Activated T-helper 2 cell treated with anti-CD3 and anti-CD28 coated beads, Interferon-gamma antibody, Interleukin-2, Interleukin-4, amounts not matched to agents 10 μg/mL and 5 μg/mL and 100 μg/mL, durations not matched to agents 14 hours and 24 hours and 36 hours (primary cell): Measurements from ENCODE around the gene TM9SF4. TPM values are rescaled to one million over a fixed set of nuclear protein-coding genes. Genes with fewer than 3 reads are reported as not detected.

ENCODE experiments used
- DNase-seq: peaks from one replicate; pipeline ENCODE4 v3.0.0; 2021; ENCODE audit warnings: low spot score
- H3K27ac Mint-ChIP-seq: one replicate; pipeline ENCODE4 v1.8.0; 2021; ENCODE audit warnings: mixed read lengths
- H3K27me3 Mint-ChIP-seq: one replicate; pipeline ENCODE4 v1.8.0; 2021; ENCODE audit warnings: low read depth, mixed read lengths
- H3K36me3 Mint-ChIP-seq: one replicate; pipeline ENCODE4 v1.8.0; 2021; ENCODE audit warnings: low read depth, mixed read lengths
- H3K4me1 Mint-ChIP-seq: one replicate; pipeline ENCODE4 v1.8.0; 2021; ENCODE audit warnings: low read depth, mixed read lengths
- H3K4me3 Mint-ChIP-seq: one replicate; pipeline ENCODE4 v1.8.0; 2021; ENCODE audit warnings: low read depth, mild to moderate bottlenecking, moderate library complexity, mixed read lengths
- H3K9me3 Mint-ChIP-seq: one replicate; pipeline ENCODE4 v1.8.0; 2021; ENCODE audit warnings: mixed read lengths
- intact Hi-C: fragments of 100-400 bp; cut with micrococcal nuclease; formaldehyde crosslinking; loops from one replicate; pipeline ENCODE4 v1.15.1; 2023
- total RNA-seq: library from RNA; stranded (reverse); gene quantifications from 2 replicates; pipeline ENCODE4 v1.2.3, GENCODE V29; 2022

Gene TM9SF4
- 47.7 and 49.2 TPM in 2 replicates for total RNA-seq

DNA sequence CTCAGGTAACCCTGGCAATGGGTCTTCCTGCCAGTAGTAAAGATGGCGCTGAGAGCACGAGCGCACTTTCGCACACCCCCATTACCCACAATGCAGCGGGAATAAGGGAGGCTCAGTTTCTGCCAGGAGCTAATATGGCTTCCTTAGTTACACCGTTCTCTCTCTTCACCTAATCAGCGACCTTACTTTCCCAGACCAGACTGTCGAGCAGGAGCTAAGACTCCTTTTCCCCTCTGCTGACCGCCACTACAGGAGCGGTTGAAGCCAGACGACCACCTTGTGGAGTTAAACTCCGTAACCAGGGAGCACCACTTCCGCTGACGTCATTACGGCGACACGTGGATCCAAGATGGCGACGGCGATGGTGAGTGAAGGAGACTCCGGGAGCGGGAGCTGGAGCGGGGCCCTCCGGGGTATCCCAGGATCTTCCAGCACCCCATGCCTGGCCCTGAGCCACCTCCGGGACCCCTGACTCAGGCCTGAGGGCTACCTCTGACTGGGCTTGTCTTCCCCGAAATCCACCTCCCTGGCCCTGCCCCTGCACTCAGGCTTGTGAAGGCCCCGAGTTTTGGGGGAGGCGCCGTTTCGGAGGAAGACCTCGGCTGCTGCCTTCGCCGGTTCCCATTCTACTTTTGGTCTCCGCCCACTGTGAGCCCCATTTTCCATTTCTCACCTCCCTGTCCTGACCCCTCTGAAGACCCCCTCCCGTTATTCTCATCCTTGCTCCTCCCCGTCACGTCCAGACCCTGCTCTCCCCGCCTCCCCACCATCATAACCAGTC, at the start of gene TM9SF4:
TSS of gene TM9SF4 (plus strand) at position 323 of the 781 bp plus-strand sequence. CDS start at position 350, 27 bp downstream.
- Mint-ChIP-seq H3K9me3 (no peaks in the 10 kb centered on the region), H3K4me1 (peaks cover 17% of the 10 kb centered on the region), H3K4me3 (peak within 1 kb of the TSS; percentile 95), H3K27ac (peak within 1 kb of the TSS; percentile 99), H3K36me3 (peaks cover 8% of the 10 kb centered on the region), H3K27me3 (peaks cover 3% of the 10 kb centered on the region)
- intact Hi-C loops = loop anchor here (2.0 kb wide), 1 partner anchor 95 kb away; no protein-coding TSS in a partner anchor
- peak; percentile 86 for DNase-seq

DNA sequence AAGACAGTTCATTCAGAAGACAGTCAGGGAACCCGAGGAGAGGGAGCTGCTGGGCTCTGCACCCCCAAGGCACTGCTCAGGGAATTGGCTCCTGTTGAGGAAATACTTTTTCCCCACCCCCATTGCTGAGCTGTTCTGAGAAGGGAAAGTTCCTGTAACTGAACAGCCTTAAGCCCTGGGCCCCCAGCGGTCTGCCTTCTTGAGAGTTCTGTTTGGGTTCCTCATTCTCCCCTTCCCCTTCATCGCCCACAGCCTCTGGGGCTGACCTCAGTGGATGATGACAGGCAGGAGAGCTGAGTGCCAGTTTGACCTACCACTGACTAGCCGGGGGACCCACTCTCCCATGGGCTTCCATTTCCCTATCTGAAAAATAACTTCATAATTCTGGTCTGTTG, 46.7 kb upstream of the TM9SF4 start:
- H3K4me1 Mint-ChIP-seq = peaks cover 12% of the 10 kb centered on the region
- no peaks in the 10 kb centered on the region for H3K9me3 Mint-ChIP-seq
- intact Hi-C loops = no loop called here
- no peak overlapping the region for H3K27ac Mint-ChIP-seq
- H3K27me3 Mint-ChIP-seq = peaks cover 22% of the 10 kb centered on the region
- no peak for DNase-seq
- H3K4me3 Mint-ChIP-seq = no peak overlapping the region
- H3K36me3 Mint-ChIP-seq = no peaks in the 10 kb centered on the region

DNA sequence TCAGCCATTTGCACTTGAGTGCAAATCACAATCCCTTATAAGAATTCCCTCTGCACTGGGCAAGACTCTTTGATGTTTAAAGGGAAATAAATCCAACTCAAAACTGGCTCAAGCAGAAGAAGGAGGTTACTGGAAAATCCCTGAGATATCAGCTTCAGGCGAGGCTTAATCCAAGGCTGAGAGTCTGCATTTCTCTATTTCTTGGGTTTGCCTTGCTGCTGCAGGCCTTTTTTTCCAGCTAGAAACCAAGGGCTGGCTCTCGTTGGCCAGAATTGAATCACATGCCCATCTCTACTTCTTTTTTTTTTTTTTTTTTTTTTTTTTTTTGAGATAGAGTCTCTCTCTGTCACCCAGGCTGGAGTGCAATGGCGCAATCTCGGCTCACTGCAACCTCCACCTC, 45.8 kb upstream of the TM9SF4 start:
- H3K27me3 Mint-ChIP-seq = peaks cover 16% of the 10 kb centered on the region
- H3K4me3 Mint-ChIP-seq = no peak overlapping the region
- no peak for DNase-seq
- no peaks in the 10 kb centered on the region for H3K36me3 Mint-ChIP-seq
- peaks cover 12% of the 10 kb centered on the region for H3K4me1 Mint-ChIP-seq
- intact Hi-C loops = no loop called here
- no peak overlapping the region for H3K27ac Mint-ChIP-seq
- H3K9me3 Mint-ChIP-seq = no peaks in the 10 kb centered on the region

DNA sequence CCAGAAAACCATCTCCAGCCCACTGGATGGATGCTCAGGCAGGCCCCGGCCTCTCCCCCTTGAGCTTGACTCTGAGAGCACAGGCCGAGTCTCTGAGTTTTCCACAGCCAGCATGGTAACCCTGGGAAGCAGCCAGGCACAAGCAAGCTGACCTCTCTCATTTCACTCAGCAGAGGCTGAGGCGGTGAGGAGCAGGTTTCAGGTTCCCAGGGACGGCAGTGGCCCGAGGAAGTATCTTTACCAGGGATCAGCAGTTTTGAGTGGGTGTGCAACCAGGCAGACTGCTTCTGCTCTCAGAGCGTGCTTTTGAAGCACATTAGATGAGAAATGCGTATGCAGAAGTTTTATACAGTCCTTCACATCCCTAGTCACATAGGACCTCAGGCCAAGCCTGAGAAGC, 44.8 kb upstream of the TM9SF4 start:
- Mint-ChIP-seq H3K9me3 (no peaks in the 10 kb centered on the region), H3K4me1 (peaks cover 16% of the 10 kb centered on the region), H3K27me3 (peaks cover 9% of the 10 kb centered on the region), H3K27ac (no peak overlapping the region), H3K36me3 (no peaks in the 10 kb centered on the region), H3K4me3 (no peak overlapping the region)
- no peak for DNase-seq
- intact Hi-C loops = no loop called here

GRCh38 chr20:32067234-32067821, 42.2 kb upstream of the TM9SF4 start:
- DNase-seq = no peak
- no peak overlapping the region for H3K27ac Mint-ChIP-seq
- H3K36me3 Mint-ChIP-seq = no peaks in the 10 kb centered on the region
- intact Hi-C loops = no loop called here
- H3K4me3 Mint-ChIP-seq = no peak overlapping the region
- H3K9me3 Mint-ChIP-seq = no peaks in the 10 kb centered on the region
- no peaks in the 10 kb centered on the region for H3K27me3 Mint-ChIP-seq
- H3K4me1 Mint-ChIP-seq = peaks cover 20% of the 10 kb centered on the region

DNA sequence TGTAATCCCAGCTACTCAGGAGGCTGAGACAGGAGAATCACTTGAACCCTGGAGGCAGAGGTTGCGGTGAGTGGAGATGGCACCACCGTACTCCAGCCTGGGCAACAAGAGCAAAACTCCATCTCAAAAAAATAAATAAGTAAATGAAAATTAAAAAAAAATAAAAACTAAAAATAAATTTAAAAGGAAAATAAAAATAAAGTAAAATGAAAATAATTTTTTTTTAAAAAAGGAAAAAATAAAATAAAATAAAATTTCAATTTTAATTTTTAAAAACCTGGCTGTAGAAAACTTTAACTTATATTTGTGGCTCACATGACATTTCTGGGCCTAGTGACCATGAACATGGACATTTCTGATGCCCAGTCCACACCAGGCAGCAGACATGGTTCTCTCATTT, 41.3 kb upstream of the TM9SF4 start:
- peaks cover 14% of the 10 kb centered on the region for H3K4me1 Mint-ChIP-seq
- no peak overlapping the region for H3K27ac Mint-ChIP-seq
- no peaks in the 10 kb centered on the region for H3K36me3 Mint-ChIP-seq
- H3K9me3 Mint-ChIP-seq = no peaks in the 10 kb centered on the region
- H3K4me3 Mint-ChIP-seq = no peak overlapping the region
- DNase-seq = no peak
- H3K27me3 Mint-ChIP-seq = no peaks in the 10 kb centered on the region
- intact Hi-C loops = no loop called here

DNA sequence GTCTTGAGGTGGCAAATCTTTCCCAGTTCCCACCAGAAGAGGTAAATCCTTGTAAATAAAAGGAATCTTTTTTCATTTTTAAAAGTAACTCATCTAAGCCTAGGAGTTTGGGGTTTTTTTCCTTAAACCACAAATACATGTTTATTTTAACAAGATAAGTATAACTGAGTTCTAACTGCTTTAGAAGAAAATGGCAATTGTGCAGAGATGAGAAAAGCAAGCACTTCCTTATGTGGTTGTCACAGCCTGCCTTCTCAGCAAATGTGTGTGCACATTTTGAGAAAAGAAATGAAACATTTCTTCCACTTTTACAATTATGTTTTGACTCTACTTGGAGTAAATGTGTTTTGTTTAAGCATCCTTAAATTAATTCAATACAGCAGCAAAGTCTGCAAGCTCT, 39.8 kb upstream of the TM9SF4 start:
- DNase-seq = no peak
- Mint-ChIP-seq H3K36me3 (no peaks in the 10 kb centered on the region), H3K4me1 (peaks cover 12% of the 10 kb centered on the region), H3K4me3 (no peak overlapping the region), H3K27ac (no peak overlapping the region), H3K9me3 (no peaks in the 10 kb centered on the region), H3K27me3 (no peaks in the 10 kb centered on the region)
- intact Hi-C loops = no loop called here

GRCh38 chr20:32070282-32070681, 39.2 kb upstream of the TM9SF4 start:
- Mint-ChIP-seq H3K36me3 (no peaks in the 10 kb centered on the region), H3K9me3 (no peaks in the 10 kb centered on the region)
- intact Hi-C loops = no loop called here

GRCh38 chr20:32070690-32071213, 38.8 kb upstream of the TM9SF4 start:
- DNase-seq = no peak
- Mint-ChIP-seq H3K4me3 (no peak overlapping the region), H3K4me1 (peaks cover 12% of the 10 kb centered on the region), H3K27me3 (no peaks in the 10 kb centered on the region), H3K27ac (no peak overlapping the region), H3K9me3 (no peaks in the 10 kb centered on the region), H3K36me3 (no peaks in the 10 kb centered on the region)
- intact Hi-C loops = no loop called here

More at GRCh38 chr20:32070282-32070681, 39.2 kb upstream of the TM9SF4 start:
- DNase-seq = no peak
- no peak overlapping the region for H3K27ac Mint-ChIP-seq
- H3K4me3 Mint-ChIP-seq = no peak overlapping the region
- peaks cover 12% of the 10 kb centered on the region for H3K4me1 Mint-ChIP-seq
- no peaks in the 10 kb centered on the region for H3K27me3 Mint-ChIP-seq

DNA sequence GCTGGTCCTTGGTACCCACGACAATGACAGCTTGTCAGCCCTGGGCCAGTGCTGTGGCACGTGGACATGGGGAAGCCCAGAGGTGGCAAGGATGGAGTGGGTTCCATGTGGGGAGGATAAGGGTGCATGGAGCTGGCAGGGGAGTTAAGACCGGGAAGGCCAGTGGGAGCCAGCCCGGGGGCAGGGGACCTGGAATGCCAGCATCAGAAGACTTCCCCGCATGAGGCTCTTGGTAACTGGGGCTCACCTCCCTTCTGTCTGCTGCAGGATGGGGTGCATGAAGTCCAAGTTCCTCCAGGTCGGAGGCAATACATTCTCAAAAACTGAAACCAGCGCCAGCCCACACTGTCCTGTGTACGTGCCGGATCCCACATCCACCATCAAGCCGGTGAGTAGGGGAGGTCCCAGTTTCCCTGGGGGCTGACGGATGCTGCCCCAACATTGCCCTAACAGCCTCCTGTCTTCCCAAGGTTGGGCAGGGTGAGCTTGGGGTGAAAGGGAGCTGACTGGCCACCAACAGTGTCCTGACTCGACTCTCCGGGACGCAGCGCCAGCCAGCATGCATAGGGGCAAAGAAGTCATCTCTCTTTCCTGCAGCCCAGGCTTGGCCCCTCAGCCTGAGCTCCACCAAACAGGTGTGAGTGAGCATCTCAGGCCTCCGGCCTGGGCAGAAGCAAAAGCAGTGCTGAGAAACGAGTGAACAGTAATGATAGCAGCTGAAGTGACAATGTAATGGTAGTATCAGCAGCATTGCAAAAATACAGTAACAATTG, 37.9 kb upstream of the TM9SF4 start:
- H3K36me3 Mint-ChIP-seq = no peaks in the 10 kb centered on the region
- H3K27me3 Mint-ChIP-seq = no peaks in the 10 kb centered on the region
- H3K27ac Mint-ChIP-seq = no peak overlapping the region
- intact Hi-C loops = no loop called here
- DNase-seq = no peak
- H3K4me3 Mint-ChIP-seq = no peak overlapping the region
- H3K9me3 Mint-ChIP-seq = no peaks in the 10 kb centered on the region
- H3K4me1 Mint-ChIP-seq = peaks cover 12% of the 10 kb centered on the region

GRCh38 chr20:32072168-32072750, 37.3 kb upstream of the TM9SF4 start:
- Mint-ChIP-seq H3K9me3 (no peaks in the 10 kb centered on the region), H3K4me1 (peaks cover 12% of the 10 kb centered on the region), H3K27ac (no peak overlapping the region), H3K36me3 (no peaks in the 10 kb centered on the region), H3K4me3 (no peak overlapping the region), H3K27me3 (no peaks in the 10 kb centered on the region)
- no peak for DNase-seq
- intact Hi-C loops = no loop called here

DNA sequence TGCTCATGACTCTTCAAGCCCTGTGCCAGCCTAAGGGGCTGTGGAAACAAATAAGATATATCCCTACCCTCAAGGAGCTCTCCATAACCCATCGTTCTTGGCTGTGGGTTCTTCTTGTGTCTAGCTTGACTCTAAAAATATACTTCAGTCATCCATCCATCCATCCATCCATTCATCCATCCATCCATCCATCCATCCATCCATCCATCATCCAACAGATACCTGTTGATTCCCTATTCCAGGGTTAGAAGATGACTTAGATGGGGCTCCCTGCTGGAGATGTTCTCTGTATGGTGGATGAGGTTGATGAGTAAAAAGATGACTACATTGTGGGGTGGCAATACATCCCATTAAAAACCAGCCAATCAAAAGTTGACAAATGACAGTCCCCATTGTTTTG, 34.0 kb upstream of the TM9SF4 start:
- DNase-seq = no peak
- Mint-ChIP-seq H3K27me3 (peaks cover 3% of the 10 kb centered on the region), H3K4me1 (peaks cover 1% of the 10 kb centered on the region), H3K4me3 (no peak overlapping the region), H3K36me3 (no peaks in the 10 kb centered on the region), H3K27ac (no peak overlapping the region), H3K9me3 (no peaks in the 10 kb centered on the region)
- intact Hi-C loops = no loop called here
